Measurements from ENCODE around the gene SYNPO. TPM values are rescaled to one million over a fixed set of nuclear protein-coding genes. Genes with fewer than 3 reads are reported as not detected.

SYNPO gene, protein sequence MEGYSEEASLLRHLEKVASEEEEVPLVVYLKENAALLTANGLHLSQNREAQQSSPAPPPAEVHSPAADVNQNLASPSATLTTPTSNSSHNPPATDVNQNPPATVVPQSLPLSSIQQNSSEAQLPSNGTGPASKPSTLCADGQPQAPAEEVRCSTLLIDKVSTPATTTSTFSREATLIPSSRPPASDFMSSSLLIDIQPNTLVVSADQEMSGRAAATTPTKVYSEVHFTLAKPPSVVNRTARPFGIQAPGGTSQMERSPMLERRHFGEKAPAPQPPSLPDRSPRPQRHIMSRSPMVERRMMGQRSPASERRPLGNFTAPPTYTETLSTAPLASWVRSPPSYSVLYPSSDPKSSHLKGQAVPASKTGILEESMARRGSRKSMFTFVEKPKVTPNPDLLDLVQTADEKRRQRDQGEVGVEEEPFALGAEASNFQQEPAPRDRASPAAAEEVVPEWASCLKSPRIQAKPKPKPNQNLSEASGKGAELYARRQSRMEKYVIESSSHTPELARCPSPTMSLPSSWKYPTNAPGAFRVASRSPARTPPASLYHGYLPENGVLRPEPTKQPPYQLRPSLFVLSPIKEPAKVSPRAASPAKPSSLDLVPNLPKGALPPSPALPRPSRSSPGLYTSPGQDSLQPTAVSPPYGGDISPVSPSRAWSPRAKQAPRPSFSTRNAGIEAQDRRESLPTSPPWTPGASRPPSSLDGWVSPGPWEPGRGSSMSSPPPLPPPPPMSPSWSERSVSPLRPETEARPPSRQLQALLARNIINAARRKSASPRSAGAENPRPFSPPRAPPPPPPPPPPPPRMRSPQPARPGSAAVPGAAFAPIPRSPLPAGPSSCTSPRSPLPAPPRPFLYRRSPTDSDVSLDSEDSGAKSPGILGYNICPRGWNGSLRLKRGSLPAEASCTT
- 1 to 10 TPM; 4.2 to 4.5 TPM for total RNA-seq
- polyA plus RNA-seq (2013, experiment 1 of 2) = 3.8 TPM
- polyA plus RNA-seq (2013, experiment 2 of 2) = 4.6 TPM
- long read RNA-seq, experiment 1 = 0 reads
- long read RNA-seq, experiment 2, full-length matches to known transcripts = 1 of 5 reads
- long read RNA-seq, experiment 2, partial matches to known transcripts = 0 of 5 reads
- long read RNA-seq, experiment 2, other reads (novel, unspliced or antisense) = 4 of 5 reads
- long read RNA-seq, experiment 3, partial matches to known transcripts = 3 of 4 reads
- long read RNA-seq, experiment 3, other reads (novel, unspliced or antisense) = 1 of 4 reads
- long read RNA-seq, experiment 4 = 0 reads

DNA sequence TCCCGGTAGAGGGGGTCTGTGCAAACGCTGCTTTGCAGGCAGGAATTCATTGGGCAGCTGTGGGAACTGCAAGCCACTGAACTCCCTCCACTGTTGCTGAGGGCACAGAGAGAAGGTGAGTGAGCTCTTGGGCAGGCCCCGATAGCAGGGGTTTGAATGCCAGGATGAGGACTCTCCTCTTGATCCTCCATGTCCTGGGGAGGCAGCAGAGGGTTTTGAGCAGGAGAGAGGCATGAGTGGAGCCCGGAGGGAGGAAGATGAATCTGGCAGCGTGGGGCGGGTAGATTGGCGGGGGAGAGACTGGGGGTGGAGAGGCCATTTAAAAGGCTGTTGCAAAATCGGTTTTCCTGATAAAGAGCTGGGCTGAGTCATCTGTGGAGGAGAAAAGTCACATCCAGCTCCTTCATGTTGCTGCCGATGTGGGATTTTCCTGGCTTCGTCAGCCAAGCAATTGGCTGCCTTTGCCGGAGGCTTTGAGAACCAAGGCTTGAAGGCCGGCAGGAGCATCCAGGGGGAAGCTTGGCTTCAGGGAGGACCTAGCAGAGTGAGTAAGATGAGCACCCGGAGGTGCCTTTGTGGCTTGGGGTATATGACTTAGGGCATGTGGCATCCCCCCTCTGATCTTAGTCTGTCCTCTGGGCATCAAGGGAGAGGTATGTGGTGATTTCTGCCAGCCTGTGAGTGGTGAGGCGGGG, at the start of gene SYNPO:
TSS of gene SYNPO (plus strand) at position 350 of the 695 bp plus-strand sequence. CDS start 7,616 bp downstream, outside the sequence.
- Mint-ChIP-seq H3K27ac (peak within 1 kb of the TSS; percentile 88), H3K9me3 (no peaks in the 10 kb centered on the region), H3K4me3 (peak within 1 kb of the TSS; percentile 17), H3K4me1 (peaks cover 75% of the 10 kb centered on the region), H3K27me3 (ENCODE audit: insufficient read depth) (no peaks in the 10 kb centered on the region), H3K36me3 (ENCODE audit: low read depth) (no peaks in the 10 kb centered on the region)
- H3K27ac ChIP-seq (ENCODE audit: low read depth, low read length) = no peak within 1 kb of the TSS
- no peaks in the 10 kb centered on the region for H3K36me3 ChIP-seq (ENCODE audit: control insufficient read depth, insufficient read depth, low read length)
- H3K9ac ChIP-seq (ENCODE audit: extremely low read depth, low read length, poor library complexity, severe bottlenecking) = no peak within 1 kb of the TSS
- peaks cover 45% of the 10 kb centered on the region for H3K4me1 ChIP-seq (ENCODE audit: control insufficient read depth, insufficient read depth, low read length)
- TF ChIP-seq, protein P1, sequence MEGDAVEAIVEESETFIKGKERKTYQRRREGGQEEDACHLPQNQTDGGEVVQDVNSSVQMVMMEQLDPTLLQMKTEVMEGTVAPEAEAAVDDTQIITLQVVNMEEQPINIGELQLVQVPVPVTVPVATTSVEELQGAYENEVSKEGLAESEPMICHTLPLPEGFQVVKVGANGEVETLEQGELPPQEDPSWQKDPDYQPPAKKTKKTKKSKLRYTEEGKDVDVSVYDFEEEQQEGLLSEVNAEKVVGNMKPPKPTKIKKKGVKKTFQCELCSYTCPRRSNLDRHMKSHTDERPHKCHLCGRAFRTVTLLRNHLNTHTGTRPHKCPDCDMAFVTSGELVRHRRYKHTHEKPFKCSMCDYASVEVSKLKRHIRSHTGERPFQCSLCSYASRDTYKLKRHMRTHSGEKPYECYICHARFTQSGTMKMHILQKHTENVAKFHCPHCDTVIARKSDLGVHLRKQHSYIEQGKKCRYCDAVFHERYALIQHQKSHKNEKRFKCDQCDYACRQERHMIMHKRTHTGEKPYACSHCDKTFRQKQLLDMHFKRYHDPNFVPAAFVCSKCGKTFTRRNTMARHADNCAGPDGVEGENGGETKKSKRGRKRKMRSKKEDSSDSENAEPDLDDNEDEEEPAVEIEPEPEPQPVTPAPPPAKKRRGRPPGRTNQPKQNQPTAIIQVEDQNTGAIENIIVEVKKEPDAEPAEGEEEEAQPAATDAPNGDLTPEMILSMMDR (conservative IDR thresholded peaks at IDR 0.05) = no peak
- 58 to 73% methylated on average over 12 to 14 of the region's 14 CpGs for WGBS, 2 experiments (ENCODE audit: insufficient coverage in 1 of 2, insufficient read length in 1 of 2)
- H3K9me3 ChIP-seq (ENCODE audit: control insufficient read depth, low read length) = no peaks in the 10 kb centered on the region
- no peak within 1 kb of the TSS for H3K4me3 ChIP-seq (ENCODE audit: low read length)
- no peaks in the 10 kb centered on the region for H3K27me3 ChIP-seq (ENCODE audit: control insufficient read depth, insufficient read depth, low read length, poor library complexity, severe bottlenecking)
- no peak for DNase-seq

DNA sequence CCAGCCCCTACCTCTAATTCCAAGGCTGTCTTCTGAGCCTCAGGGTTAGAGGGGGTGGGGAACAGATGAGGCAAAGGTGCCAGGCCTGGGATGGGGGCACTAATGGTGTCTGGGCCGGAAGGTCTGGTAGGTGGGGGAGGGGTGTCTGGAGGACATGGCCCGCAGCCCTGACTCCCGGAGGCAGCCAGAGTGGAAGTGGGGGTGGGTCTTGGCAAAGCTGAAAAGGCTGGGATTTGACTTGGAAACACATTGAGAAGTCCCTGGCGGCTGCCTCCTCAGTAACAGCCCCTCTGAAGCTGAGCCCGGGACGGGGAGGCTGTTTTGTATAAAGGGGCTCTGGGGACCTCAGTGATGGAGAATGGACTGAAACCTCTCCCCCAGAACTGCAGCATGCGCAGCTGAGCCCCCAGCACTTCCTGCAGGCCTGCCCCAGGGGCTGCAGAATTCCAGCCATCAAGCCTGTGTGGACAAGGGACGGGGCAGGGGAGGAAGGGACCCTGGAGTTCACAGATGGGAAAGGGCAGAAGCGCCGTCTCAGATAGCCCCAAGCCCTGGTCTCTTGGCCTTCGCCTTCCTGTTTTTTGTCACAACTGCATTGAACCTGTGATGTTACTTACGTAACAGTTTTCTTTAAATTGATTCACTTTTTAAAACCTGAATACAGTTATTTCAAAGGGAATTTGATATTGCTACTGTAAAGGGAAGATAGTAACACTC, 49.3 kb upstream of the SYNPO start:
- Histone ChIP-seq H3K36me3 (ENCODE audit: control insufficient read depth, insufficient read depth, low read length) (no peaks in the 10 kb centered on the region), H3K27me3 (ENCODE audit: control insufficient read depth, insufficient read depth, low read length, poor library complexity, severe bottlenecking) (no peaks in the 10 kb centered on the region), H3K4me3 (ENCODE audit: low read length) (no peak overlapping the region), H3K4me1 (ENCODE audit: control insufficient read depth, insufficient read depth, low read length) (peaks cover 11% of the 10 kb centered on the region), H3K9me3 (ENCODE audit: control insufficient read depth, low read length) (no peaks in the 10 kb centered on the region), H3K9ac (ENCODE audit: extremely low read depth, low read length, poor library complexity, severe bottlenecking) (no peak overlapping the region), H3K27ac (ENCODE audit: low read depth, low read length) (peak overlapping the region; percentile 71)
- Mint-ChIP-seq H3K4me3 (no peak overlapping the region), H3K27me3 (ENCODE audit: insufficient read depth) (no peaks in the 10 kb centered on the region), H3K27ac (no peak overlapping the region), H3K36me3 (ENCODE audit: low read depth) (no peaks in the 10 kb centered on the region), H3K4me1 (peaks cover 35% of the 10 kb centered on the region), H3K9me3 (no peaks in the 10 kb centered on the region)
- TF ChIP-seq, protein P1 (conservative IDR thresholded peaks at IDR 0.05) = no peak
- 40 to 64% methylated on average over 7 to 12 of the region's 12 CpGs for WGBS, 2 experiments (ENCODE audit: insufficient coverage in 1 of 2, insufficient read length in 1 of 2)
- DNase-seq = peak; percentile 64
